Fibroblast of pulmonary artery (primary cell): Measurements from ENCODE around the gene CACNB4.

ENCODE experiments used
- DNase-seq: peaks from one replicate; pipeline ENCODE4 v3.0.0-alpha.2; 2010; ENCODE audit warnings: low read depth
- H3K4me3 ChIP-seq: replicated peaks from 2 replicates; pipeline ENCODE4 v1.5.1; 2011; ENCODE audit warnings: low read depth, mild to moderate bottlenecking, control low read depth, low read length, moderate library complexity
- TF ChIP-seq, protein P1 (sequence below): IDR thresholded peaks from 2 replicates; pipeline ENCODE4 v1.5.1; 2011; ENCODE audit warnings: mild to moderate bottlenecking, control low read depth, low read length, inconsistent platforms; ENCODE audit errors: missing control alignments

CACNB4 gene

DNA sequence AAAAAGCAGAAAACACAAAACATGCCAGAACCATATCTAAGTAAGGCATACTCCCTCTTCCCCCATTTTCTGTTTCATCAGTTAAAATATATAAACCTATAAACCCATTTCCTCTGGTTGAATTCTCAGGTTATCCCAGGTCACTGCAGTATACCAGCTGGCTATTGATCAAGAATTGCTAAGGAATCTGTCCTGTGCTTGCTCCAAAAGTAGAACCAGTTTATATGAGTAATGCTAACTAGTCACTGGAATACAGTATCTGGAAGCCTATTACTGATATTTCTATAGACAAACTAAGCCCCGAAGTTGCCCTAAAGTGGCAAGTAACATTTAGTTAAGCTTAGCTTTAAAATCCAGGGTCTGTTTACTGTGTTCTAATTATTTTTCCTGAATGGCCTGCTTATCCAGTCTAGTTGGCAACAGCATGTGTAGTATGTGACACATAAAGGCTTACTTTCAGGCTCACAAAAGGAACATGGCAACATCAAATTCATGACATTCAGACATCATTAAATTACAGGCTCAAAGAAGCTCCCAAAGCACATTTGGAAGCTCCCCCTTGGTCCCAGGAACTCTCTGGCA, 167.7 kb downstream of the CACNB4 start:
- no peak overlapping the region for H3K4me3 ChIP-seq
- DNase-seq, result no peak
- TF ChIP-seq, protein P1, sequence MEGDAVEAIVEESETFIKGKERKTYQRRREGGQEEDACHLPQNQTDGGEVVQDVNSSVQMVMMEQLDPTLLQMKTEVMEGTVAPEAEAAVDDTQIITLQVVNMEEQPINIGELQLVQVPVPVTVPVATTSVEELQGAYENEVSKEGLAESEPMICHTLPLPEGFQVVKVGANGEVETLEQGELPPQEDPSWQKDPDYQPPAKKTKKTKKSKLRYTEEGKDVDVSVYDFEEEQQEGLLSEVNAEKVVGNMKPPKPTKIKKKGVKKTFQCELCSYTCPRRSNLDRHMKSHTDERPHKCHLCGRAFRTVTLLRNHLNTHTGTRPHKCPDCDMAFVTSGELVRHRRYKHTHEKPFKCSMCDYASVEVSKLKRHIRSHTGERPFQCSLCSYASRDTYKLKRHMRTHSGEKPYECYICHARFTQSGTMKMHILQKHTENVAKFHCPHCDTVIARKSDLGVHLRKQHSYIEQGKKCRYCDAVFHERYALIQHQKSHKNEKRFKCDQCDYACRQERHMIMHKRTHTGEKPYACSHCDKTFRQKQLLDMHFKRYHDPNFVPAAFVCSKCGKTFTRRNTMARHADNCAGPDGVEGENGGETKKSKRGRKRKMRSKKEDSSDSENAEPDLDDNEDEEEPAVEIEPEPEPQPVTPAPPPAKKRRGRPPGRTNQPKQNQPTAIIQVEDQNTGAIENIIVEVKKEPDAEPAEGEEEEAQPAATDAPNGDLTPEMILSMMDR, result no peak

DNA sequence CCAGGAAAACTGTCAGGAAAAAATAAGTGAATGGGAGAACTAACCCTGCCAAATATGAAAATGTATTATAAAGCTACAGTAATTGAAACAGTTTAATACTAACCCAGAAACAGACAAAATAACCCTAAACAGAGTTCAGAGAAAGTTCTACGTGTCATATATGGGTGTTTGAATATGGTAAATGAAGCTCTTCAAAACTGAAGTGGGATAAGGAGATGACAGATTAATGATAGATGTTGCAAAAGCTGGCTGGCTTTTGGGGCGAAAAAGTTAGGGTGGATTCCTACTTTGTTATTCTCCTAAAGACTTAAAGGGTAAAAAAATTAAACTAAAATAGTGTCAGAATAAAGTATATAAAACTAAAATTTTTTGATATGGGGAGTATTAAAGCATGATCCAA, 168.8 kb downstream of the CACNB4 start:
- no peak for DNase-seq
- H3K4me3 ChIP-seq, result no peak overlapping the region
- TF ChIP-seq, protein P1, result no peak

DNA sequence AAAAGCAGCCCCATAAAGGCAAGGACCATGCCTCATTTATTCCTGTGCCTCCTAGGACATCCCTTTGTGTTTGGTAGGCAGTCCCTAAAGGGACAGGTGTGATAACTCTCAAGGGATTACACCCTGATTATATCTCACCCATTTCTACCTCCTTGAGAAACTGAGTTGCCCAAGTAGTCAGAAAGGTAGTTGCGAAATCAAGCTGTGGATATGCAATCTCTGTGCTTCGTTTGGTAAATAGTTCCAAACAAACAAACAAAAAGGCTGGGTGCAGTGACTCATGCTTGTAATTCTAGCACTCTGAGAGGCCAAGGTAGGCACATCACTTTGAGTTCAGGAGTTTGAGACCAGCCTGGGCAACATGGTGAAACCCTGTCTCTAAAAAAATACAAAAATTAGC, 170.5 kb downstream of the CACNB4 start:
- DNase-seq, result no peak
- TF ChIP-seq, protein P1, result no peak
- no peak overlapping the region for H3K4me3 ChIP-seq

DNA sequence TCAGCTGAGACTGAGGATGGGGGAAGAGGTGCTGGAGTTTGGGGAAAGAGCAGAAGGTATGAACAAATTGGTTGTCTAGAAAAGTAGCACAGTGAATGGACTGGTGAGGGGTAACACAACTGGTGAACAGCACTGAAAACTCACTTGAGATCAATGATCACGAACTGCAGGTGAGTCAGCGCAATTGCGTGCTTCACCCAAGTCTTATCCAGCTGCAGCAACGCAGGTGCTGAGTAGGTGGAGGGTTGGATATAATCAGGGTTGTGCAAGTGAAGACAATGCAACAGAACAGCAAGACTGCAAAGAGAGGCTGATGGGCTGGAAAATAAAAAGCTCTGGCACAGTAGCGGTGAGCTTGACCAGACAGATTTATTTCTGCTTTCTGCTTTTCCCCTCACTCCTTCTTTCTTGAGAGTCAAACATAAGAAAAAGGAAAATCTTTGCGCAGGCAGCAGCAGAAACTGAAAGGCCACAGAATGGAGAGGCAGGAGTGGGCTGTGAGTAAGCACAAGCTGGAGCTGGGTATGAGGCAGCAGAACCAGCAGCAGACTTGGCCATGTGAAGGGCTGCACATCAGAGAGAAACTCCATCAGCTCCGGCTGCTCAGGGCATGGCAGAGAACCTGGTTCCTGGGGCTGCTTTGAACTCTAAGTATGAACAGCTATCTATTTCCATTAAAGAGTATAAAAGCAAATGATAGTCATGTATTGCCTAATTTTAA, 171.2 kb downstream of the CACNB4 start:
- no peak for DNase-seq
- no peak overlapping the region for H3K4me3 ChIP-seq
- TF ChIP-seq, protein P1, result no peak

DNA sequence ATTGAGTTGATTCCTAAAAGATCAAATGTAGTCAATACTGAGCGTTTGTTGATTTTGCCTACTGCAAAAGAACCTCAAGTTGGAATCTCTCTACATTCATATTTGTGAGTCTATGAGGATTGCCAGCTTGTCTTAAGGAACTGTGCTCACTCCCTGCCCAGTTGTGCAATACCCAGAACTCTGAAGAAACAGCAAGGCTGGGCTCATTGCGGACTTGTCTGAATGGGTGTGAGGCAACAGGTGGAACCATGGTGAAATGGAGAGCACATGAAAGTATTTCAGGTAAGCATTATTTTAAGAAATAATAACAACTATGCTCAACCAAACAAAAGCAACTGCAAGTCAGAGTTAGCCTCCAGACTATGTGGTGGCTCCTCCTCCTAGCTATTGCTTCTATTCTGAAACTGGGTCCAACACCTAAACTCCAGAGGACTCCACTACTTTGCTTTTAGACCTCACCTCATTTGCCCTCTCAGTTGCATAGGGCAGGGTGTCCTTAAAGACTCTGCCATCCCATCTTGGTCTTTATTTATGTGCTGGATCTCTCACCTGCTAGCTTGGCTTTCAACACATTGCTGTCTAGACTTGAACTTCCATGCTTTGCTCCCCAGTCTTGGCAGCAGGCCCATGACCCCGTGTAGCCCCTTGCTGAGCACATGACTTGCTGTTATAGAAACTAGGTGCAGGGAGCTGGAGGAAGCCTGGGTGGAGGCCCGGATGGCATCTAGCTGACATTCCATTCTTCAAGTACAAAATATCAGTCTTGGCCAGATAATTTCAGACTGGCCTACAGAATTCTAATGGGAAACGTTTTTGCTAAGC, 175.8 kb downstream of the CACNB4 start:
- peak; percentile 53 for DNase-seq
- TF ChIP-seq, protein P1, result no peak
- H3K4me3 ChIP-seq, result no peak overlapping the region

DNA sequence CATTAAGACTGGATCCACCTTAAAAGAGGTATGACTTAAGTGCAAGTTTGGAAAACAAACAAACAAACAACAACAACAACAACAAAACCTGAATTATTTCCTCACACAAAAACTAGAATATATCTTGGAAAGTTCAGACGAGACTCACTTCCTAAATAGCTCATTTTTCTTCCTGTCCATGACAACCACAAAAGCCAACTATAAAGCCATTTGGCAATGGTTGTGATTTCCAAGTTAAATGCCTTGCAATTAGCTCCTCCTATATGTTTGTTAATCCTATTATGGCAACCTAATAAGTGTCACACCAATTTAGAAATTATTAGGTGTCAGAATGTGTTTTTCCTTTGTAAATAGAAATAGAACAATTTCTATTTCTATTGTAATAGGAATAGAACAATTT, 179.1 kb downstream of the CACNB4 start:
- no peak for DNase-seq
- H3K4me3 ChIP-seq, result no peak overlapping the region
- TF ChIP-seq, protein P1, result no peak
